Measurements from ENCODE around the gene FBLIM1. TPM values are rescaled to one million over a fixed set of nuclear protein-coding genes. Genes with fewer than 3 reads are reported as not detected.

The FBLIM1 gene
- total and polyA plus RNA-seq, 5 donors: 83.6 to 112 (median 94.7) TPM

Other genes starting within 250 kb of the FBLIM1 start
- 10 to 100 TPM in 3 of 4 donors, 1 to 10 TPM in 1; 8.1 to 14.2 (median 13.1) TPM for gene CASP9, start 234.6 kb upstream of the FBLIM1 start, total RNA-seq
- 12.8 TPM for gene CASP9, start 234.6 kb upstream of the FBLIM1 start, polyA plus RNA-seq
- gene DNAJC16, start 231.9 kb upstream of the FBLIM1 start, total RNA-seq: 10 to 100 TPM; 16.2 to 22.6 (median 18.7) TPM
- 5.4 TPM for gene DNAJC16, start 231.9 kb upstream of the FBLIM1 start, polyA plus RNA-seq
- gene AGMAT, start 173.7 kb upstream of the FBLIM1 start, total RNA-seq: under 1 TPM in 2 of 4 donors, not detected in 2; 0.12 to 0.40 TPM
- gene AGMAT, start 173.7 kb upstream of the FBLIM1 start, polyA plus RNA-seq: 0.07 TPM
- 10 to 100 TPM; 23.1 to 27.0 (median 25.4) TPM for gene DDI2, start 141.3 kb upstream of the FBLIM1 start, total RNA-seq
- 9.8 TPM for gene DDI2, start 141.3 kb upstream of the FBLIM1 start, polyA plus RNA-seq
- 10 to 100 TPM; 72.1 to 85.1 (median 76.1) TPM for gene PLEKHM2, start 74.5 kb upstream of the FBLIM1 start, total RNA-seq
- 71.8 TPM for gene PLEKHM2, start 74.5 kb upstream of the FBLIM1 start, polyA plus RNA-seq
- 1 to 10 TPM; 3.0 to 4.4 (median 3.3) TPM for gene SLC25A34, start 22.5 kb upstream of the FBLIM1 start, total RNA-seq
- gene SLC25A34, start 22.5 kb upstream of the FBLIM1 start, polyA plus RNA-seq: 8.1 TPM
- gene TMEM82, start 16.3 kb upstream of the FBLIM1 start, total RNA-seq: not detected
- gene TMEM82, start 16.3 kb upstream of the FBLIM1 start, polyA plus RNA-seq: not detected
- 1 to 10 TPM; 3.3 to 4.0 (median 3.5) TPM for gene UQCRHL, start 48.9 kb downstream of the FBLIM1 start, total RNA-seq
- 11.7 TPM for gene UQCRHL, start 48.9 kb downstream of the FBLIM1 start, polyA plus RNA-seq
- gene SPEN, start 88.9 kb downstream of the FBLIM1 start, total RNA-seq: 10 to 100 TPM; 25.9 to 34.2 (median 31.9) TPM
- gene SPEN, start 88.9 kb downstream of the FBLIM1 start, polyA plus RNA-seq: 15.2 TPM
- gene ZBTB17, start 217.3 kb downstream of the FBLIM1 start, total RNA-seq: 10 to 100 TPM; 22.8 to 27.0 (median 24.0) TPM
- gene ZBTB17, start 217.3 kb downstream of the FBLIM1 start, polyA plus RNA-seq: 22.1 TPM
- gene SRARP, start 245.4 kb downstream of the FBLIM1 start, total RNA-seq: under 1 TPM in 3 of 4 donors, not detected in 1; 0.09 to 0.37 (median 0.14) TPM
- 0.77 TPM for gene SRARP, start 245.4 kb downstream of the FBLIM1 start, polyA plus RNA-seq